GM18508 (cell line): Measurements from ENCODE around the gene ATL2.
"Not testable (repeated sequence)": the region's sequence is repeated elsewhere in the genome, so short reads cannot be mapped to it uniquely, and the experiment has no call there.

ENCODE experiments used
- ATAC-seq: cut with Tn5 transposase; IDR thresholded peaks from one replicate; pipeline ENCODE4 v1.9.1; 2021; ENCODE audit warnings: moderate number of reproducible peaks; ENCODE audit not compliant: insufficient read depth, unreplicated experiment

The ATL2 gene

DNA sequence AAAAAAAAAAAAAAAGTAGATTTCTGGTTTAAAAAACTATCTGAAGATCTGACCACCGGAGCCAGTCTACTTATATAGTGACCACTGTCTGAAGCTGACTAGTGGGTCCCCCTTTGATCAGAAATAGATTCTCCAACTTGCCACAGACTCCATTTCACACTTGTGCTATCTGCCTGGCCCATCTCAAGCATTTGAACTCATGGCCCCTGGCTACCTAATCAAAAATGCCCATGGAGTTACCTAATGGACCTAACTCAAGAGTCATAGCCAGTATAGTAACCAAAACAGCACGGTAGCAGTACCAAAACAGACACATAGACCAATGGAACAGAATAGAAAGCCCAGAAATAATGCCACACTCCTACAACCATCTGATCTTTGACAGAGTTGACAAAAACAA lies 17.0 kb upstream of the ATL2 start:
- no peak for ATAC-seq

DNA sequence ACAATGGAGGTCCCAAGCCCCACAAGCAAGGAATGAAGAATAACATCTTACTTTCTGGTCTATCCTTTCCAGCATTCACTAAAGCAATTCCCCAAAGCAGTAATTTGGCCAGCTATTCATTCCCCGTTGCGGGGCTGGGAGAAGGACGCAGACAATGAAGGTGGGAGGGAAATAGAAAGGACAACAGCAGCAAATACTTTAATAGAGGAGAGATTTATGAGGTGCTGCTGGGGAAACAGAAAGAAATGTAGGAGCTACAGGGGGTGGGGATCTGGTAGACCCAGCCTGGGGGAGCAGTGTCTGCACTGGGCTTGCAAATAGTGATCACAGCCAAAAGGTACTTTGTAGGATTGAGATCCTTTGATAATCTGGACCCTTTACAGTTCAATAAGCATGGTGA lies 13.9 kb upstream of the ATL2 start:
- no peak for ATAC-seq

DNA sequence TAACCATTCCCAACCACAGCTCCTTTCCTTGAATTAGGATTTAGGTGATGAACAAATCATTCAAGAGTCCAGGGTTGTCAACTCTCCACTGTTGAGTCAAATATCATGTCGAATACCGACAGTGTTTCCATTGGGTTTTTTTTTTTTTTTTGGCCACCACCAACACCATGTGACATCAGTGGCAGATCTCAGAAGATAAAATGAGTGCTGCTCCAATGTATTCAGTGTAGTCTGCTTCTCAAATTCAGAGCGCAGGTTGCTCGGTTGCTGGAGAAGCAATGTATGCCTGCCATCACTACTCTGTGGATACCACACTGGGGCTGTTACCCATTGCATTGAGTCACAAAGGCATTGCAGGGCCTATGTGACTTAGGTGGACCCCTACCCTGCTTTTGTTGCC lies 10.8 kb upstream of the ATL2 start:
- no peak for ATAC-seq

DNA sequence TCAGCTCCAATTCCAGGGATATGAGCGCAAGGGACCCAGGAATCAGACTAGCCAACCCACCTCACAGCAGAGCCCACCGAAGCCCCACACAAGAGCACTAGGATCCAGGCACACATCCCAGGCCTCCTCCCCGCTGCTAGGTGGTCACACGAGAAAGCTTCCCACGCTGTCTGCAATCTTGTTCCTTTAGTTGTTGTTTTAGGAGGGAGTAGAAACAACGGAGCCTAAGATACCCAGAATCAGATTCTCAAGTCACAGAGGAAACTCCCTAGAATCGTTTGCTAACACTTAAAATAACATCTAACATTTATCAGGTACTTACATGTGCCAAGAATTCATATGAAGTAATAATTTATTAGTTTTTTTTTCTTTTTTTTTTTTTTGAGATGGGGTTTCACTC lies 9.7 kb upstream of the ATL2 start:
- no peak for ATAC-seq

DNA sequence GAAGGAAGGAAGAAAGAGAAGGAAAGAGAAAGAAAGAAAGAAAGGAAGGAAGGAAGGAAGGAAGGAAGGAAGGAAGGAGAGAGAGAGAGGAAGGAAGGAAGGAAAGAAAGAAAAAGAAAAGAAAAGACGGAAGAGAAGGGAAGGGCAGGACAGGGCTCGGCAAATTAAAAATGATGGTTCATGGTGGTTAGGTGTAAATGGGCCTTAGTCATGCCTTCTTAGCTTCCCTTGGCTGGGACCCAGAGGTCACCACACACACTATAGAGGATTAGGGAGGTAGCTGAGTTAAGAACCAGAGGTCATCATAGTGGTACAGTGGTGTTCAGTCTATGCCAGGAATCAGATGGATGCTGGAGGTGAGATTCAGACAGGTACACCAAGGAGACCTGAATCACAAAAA lies 9.3 kb upstream of the ATL2 start:
- no peak for ATAC-seq

DNA sequence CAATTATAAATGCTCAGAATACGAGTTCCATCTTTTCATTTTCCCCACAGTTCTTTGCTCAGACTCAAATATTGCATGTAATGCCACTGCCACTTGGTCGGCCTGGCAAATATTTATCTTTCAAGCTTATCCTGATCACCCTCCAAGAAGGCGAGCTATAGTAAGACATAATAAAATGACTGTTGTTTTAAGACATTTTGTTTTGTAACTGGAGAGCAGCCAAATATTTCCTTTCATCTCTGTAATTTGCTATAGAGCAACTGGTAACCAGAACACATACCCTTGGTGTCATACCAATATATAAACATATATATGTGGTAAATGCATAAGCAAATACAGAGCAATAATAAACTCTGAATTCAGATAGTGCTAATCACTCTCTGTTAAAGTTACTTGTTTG lies 7.3 kb upstream of the ATL2 start:
- no peak for ATAC-seq

DNA sequence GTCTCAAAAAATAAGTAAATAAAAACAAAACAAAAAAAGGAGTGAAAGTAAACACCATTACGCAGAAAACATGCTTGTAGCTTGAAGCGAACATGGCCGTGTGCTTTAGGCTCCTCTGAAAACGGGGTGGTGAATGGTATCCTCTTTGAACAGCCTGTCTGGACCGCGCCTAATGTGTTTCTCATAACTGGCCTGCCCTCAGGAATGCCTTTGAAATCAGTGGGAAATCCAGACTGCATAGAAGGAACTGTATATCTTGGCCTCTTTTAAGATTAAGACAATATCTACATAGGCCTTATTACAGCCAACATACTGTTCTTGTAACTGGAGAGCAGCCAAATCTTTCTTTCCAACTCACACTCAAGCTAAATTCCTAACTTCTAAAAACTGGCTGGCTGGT lies 6.7 kb upstream of the ATL2 start:
- ATAC-seq, result not testable (repeated sequence)

DNA sequence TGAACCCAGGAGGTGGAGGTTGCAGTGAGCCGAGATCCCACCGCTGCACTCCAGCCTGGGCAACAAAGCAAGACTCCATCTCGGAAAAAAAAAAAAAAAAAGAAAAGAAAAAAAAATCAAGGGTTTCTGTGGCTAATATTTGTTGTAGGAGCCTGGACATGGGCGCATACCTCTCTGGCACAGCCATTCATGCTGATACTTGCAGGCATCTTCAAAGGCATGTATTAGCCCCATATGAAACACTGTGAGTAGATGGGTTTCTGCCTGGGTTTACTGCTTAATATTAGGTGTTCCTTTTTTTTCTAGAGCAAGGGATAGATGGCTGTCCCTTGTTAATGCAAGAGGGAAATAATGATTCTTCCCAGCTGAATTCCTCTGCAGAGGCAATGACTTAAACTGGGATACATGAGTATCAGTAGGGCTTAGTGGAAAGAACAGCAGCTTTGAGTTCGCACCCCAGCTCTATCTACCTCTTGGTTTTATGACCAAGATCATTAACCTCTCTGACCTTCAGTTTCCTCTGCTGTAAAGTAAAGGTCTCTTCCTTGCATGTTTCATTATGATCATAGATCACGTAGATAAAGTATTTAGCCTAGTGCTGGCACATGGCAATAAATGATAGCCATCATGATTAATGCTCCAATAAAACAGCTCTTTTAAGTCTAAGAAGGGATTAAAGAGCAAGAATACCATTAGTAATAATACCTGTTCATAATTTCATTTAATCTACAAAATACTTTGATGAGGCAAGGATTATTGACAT lies 4.5 kb upstream of the ATL2 start:
- ATAC-seq, result no peak

DNA sequence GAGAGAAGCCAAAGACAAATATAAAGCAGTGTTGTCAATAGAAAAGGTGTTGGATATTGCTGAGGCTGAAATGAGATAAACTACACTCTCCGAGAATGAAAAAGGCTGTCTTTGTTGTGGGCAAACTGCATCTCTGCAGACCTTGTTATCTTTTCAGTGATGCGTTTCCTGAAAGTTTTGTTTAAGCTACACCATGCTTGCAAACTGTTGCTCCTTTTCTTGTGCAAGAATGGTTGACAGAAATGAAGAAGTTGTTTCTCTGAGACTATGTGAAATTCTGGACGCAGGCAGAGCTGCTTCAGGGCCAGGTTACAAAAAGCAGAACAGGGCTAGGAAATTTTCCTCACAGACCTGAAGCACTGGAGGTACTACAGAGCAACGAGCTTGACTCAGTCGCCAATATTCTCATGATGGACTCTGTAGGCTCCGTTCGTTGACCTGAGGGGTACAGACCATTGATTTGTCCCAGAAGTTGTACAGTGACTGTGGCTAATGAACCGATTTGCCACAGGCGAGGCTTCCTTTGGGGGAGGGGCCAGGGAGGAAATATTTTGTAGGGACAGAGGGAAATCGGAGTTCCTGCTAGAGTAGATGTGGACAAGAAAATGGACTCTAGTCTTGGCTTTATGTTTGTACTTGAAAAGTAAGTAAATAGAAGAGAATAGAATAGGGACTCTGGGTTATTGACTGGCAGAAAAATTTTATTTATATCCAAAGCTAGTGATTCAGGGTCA lies 3.5 kb upstream of the ATL2 start:
- ATAC-seq, result no peak

DNA sequence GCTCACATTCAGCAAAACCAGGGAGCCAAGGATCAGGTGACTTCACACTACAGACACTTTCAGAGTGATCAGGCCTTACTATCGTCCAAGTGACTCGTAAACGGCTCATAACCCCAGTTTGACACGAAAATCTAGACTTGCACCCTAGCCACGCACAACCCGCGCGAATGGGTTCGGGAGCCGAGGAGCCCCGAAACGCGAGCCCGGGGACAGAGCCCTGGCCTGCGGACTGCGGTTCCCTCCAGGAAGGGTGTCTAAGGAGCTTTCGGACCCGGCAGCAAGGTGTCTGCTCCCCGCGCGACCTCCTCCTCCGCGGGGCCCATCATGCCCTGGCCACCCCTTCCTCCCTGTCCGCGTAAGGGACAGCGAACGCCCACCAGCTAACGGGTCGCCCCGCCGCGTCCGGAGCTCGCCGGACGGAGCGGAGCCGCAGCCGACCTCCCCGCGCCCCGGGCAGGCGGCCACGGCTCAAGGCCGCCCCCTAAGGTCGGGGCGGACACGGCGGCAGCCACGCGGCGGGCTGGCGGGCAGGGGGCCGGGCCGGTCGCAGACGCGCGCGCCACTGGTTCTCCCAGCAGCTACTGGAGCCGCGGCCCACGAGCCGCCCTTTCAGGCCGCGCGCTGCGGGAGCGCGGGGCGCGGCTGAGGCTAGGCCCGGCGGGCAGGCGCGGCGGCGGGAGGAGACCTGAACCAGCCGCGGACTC lies 575 bp downstream of the ATL2 start:
- peak; percentile 31 for ATAC-seq

DNA sequence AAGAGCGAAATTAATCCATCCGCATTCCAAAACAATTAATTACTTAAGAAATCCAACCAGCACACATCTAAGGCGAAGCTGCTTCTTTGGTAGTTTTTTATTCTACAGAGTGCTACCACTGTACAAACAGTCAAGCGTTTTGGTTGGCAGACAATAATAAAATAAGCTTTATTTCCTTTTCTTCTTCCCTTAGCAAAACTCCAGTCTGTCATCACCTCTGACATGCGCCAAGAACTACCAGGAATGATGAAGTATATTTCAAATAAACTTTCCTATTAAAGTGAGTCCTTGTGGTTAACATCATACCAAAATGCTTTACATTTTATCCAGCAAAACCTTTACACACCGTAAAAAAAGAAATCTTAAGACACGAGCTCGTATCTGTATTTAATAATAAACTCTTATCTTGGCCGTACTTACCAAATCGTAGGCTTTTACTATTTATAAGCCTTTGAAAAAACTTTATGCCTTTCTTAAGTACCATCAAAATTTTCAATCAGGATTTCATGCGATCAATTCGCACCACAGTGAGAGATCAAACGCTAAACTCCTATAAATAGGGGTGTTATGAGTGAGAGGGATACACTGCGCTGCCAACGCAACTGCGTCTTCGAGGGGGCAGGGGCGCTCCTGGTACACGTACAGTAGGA lies 1.3 kb downstream of the ATL2 start:
- no peak for ATAC-seq

DNA sequence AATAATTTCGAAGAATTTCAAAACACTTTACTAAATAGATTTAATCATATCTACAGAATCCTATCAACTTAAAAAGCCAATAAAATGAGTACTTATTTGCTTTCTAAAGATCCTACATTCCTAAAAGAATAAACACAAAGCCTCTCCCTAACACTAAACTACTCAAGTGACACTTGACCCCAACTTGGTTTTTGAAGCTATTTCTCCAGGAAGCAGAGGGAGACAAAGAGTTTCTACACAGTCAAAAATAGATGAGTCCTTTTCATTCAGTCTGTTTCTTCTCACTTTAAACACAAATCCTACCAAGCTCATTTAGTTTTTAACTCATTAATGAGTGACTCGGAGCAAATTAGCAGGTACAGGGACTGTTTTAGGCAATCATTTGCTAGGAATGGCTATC lies 2.1 kb downstream of the ATL2 start:
- ATAC-seq, result no peak

DNA sequence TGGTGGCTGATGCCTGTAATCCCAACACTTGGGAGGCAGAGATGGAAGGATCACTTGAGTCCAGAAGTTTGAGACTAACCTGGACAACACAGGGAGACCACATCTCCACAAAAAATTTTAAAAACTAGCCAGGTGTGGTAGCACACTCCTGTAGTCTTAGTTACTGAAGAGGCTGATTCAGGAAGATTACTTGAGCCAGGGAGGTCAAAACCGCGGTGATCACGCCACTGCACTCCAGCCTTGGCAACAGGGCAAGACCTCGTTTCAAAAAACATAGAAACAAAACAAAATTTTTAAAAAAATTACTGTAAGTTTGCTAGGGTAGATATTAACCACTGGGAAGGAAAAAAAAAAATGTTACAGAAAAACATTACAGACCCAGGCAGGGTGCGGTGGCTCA lies 5.8 kb downstream of the ATL2 start:
- ATAC-seq, result no peak

DNA sequence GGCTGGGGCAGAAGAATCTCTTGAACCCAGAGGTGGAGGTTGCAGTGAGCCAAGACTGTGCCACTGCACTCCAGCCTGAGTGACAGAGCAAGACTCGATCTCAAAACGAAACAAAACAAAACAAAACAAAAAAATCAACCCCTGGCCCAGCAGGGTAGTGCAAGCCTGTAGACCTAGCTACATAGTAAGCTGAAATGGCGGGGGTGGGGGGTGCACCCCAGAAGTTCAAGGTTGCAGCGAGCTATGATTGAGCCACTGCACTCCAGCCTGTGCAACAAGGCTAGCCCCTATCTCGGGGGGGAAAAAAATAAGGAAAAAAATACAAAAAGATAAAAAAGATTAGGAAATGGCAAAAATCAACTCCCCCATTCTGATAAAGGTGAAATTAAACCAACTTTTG lies 6.4 kb downstream of the ATL2 start:
- no peak for ATAC-seq

DNA sequence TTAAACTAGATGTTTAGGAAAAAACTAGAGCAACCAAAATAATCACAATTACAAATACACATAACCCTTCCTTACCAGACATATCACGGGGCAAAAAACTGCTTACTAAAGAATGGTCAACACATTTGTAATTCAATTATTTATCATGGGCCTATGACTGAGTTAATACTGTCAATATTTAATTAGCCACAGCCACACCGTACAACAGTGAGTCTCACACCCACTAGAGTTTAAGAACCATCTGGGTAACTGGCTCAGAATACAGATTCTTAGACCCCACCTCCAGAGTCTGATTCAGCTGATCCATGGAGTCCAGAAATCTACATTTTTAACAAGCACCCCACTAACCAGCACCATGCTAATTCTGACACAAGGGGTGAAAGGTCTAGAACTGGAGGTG lies 14.8 kb downstream of the ATL2 start:
- ATAC-seq, result no peak

DNA sequence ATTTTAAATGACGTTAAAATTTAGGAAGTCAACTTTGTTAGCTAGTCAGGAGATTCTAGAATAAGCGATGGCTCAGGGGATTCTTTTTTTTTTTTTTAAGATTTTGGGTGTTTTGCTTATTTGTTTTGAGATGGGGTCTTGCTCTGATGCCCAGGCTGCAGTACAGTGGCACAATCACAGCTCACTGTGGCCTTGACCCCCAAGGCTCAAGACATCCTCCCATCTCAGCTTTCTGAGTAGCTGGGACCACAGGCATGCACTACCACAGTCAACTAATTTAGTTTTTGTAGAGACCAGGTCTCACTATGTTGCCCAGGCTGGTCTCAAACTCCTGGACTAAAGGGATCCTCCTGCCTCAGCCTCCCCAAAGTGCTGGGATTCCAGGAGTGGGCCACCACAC lies 16.9 kb downstream of the ATL2 start:
- ATAC-seq, result no peak

DNA sequence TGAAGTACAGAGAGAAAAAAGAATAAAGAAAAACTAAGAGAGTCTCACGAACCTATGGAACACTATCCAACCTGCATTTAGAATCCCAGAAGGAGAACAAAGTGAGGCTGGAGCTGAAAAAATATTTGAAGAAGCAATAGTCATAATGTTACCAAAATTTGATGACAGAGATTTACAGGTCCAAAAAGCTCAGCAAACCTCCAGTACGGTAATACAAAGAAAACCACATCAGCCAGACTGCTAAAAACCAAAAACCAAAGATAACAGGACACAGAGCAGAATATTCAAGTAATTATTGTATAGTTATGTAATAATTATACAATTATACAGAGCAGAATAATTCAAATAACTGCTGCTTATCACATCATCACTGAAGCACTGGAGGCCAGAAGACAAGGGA lies 23.7 kb downstream of the ATL2 start:
- no peak for ATAC-seq

DNA sequence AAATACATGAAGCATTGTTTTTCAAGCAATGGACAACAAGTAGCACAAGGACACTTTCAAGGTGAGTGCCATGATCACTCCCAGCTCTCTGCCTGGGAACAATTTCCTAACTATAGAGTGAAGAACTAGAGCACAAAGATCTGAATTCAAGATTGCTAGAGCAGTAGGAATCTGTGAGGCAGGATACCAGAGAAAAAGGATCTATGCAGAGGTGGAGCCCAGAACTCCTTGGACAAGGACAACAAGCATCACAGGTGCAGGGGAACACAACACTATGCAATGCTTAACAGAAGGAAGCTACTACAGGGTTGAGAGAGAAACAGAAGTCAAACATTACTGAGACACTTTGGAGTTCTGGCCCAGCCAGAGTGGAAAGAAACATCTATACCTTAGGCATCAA lies 24.7 kb downstream of the ATL2 start:
- no peak for ATAC-seq

DNA sequence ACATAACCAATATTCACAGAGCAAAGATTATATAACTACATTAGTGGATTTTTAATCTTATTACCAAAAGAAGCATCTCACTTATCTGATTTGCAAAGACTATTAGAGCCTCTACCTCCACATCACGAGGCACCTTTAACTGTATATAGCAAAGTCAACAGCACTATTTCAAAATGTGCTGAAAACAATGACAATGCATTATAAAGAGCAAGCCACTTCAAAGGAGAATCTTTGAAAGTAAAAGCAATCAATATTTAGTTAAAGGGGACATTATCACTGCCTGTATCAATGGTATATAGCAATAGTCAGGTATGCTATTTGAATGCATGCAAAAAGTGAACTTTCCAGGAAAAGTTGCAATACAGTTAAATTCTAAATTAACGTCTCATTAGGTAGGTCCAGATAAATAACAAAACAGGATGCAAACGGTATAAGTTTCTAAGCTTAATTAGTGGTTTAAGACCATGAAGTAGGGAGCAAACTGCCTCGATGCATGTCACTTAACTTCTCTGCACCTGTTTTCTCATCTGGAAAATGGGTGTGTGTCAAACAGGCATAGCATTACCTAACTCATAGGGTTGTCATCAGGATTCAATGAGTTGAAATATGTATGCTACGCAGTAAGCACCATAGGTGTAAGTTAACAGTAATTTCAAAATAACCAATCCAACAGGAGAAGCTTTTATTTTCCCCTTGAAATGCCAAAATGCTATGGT lies 31.6 kb downstream of the ATL2 start:
- no peak for ATAC-seq

DNA sequence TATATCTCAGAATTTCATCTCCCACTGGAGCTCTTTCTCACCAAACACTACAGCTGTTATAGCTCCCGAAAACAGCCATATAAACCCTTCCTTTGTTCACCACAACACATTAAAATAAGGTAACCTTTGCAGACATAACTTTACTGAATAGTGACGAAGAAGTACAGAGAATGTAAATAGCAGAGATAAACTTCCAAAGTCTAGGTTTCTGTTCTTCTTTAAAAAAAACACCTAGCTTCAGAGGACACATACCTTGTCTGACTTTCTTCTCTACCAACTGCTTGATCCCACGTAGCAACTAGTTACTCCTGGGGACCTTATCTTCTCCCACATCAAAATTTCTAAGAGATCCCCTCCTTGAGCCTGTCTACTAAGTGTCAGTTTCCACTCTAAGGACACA lies 32.3 kb downstream of the ATL2 start:
- no peak for ATAC-seq
